GM19193 (cell line): ENCODE results near the gene SNX33.

Experiments used
- POLR2A ChIP-seq: IDR thresholded peaks from 4 replicates; pipeline ENCODE4 v1.6.1; 2011; ENCODE audit not compliant: insufficient read depth, insufficient read length; ENCODE audit errors: extremely low read depth

SNX33 gene

GRCh38 chr15:75650908-75651809 is 3.4 kb downstream of the SNX33 start:
- no peak for TF ChIP-seq POLR2A

- no peak for TF ChIP-seq POLR2A
These were observed 4.3 kb downstream of the SNX33 start for GRCh38 chr15:75651810-75652543.

DNA sequence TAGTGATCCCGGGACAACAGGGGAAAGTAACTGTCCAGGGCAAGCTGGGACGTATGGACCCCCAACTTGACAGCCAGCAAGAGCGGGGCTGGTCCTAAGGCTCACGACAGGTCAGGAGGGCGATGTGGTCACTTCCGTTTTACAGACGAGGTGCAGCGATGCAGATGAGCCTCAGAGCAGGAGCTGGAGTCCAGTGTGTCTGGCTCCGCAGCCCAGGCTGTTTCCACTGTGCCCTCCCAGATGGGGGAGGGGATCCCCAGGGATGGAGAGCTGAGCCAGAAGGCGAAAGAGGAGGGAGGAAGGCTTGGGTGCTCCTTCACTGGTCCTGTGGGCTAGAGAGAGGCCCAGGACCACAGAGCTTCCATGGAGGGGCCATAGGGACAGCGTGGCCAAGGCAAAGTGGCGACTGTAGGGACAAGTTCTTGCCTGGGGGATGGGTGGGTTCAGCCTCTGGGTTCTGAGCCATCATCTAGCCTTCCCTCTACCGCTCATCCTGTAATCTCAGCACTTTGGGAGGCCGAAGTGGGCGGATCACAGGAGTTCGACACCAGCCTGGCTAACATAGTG is 5.7 kb downstream of the SNX33 start:
- TF ChIP-seq POLR2A: no peak

DNA sequence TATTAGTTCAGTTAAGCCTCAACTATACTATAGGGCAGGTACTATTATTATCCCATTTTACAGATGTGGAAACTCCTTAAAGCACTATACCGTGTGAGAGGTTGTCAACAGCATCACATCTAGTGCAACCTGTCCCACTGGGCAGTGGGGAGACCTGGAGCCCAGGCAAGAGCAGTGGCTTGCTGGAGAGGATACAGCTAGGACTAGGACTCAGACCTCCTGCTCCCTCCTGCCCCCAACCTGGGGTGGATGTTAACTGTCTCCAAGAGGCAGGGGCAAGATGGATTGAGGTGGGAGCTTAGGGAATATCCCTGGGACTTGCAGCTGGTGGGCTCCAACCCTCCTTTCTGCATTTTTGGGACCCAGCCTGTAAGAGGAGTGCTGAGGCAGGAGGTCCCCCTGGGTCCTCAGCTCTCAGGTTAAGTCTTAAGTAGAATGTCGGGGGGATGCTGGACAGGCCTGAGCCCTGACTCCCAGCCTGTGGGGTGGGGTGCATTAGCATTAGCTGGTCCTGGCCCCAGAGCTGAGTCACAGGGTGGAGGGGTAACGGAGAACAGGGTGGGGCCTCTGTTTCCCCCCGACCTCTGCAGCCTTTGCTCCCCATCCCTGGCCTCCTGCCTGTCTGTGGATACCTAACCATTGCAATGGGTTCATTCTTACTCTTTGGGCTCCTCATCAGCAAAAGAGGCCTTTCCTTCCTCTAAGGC is 6.6 kb downstream of the SNX33 start:
- no peak for TF ChIP-seq POLR2A

- TF ChIP-seq POLR2A: no peak
These were observed 8.2 kb downstream of the SNX33 start for GRCh38 chr15:75655931-75656330.

DNA sequence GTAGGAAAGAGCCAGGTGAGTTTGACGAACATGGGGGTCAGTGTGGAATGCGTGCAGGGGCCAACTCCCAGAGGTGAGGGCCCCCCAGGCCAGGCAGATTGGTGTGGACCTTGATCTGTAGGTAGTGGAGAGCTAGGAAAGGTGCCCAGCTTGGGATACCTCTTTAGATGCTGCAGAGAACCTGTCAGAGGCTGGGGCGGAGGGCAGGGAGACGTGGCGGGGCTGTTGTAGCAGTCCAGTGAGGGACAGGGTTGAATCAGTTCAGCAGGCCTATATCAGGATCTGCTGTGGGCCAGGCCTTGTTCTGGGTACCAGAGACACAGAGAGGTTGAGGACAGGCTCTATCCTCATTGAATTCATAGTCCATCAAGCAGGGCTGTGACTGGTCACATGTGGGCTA is 8.6 kb downstream of the SNX33 start:
- no peak for TF ChIP-seq POLR2A

DNA sequence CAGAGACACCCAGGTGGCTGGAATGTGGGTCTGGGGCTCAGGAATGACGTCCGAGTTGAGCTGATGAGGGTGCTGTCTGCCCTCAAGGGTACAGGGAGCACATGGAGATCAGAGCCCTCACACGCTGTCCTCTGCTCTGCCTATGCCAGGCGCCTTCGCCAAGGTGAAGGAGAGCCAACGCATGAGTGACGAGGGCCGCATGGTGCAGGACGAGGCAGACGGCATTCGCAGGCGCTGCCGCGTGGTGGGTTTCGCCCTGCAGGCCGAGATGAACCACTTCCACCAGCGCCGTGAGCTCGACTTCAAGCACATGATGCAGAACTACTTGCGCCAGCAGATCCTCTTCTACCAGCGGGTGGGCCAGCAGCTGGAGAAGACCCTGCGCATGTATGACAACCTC is 9.1 kb downstream of the SNX33 start:
- no peak for TF ChIP-seq POLR2A

- no peak for TF ChIP-seq POLR2A
These were observed 11.5 kb downstream of the SNX33 start for GRCh38 chr15:75659141-75659771.

- TF ChIP-seq POLR2A: no peak
These were observed 12.4 kb downstream of the SNX33 start for GRCh38 chr15:75659928-75660645.

DNA sequence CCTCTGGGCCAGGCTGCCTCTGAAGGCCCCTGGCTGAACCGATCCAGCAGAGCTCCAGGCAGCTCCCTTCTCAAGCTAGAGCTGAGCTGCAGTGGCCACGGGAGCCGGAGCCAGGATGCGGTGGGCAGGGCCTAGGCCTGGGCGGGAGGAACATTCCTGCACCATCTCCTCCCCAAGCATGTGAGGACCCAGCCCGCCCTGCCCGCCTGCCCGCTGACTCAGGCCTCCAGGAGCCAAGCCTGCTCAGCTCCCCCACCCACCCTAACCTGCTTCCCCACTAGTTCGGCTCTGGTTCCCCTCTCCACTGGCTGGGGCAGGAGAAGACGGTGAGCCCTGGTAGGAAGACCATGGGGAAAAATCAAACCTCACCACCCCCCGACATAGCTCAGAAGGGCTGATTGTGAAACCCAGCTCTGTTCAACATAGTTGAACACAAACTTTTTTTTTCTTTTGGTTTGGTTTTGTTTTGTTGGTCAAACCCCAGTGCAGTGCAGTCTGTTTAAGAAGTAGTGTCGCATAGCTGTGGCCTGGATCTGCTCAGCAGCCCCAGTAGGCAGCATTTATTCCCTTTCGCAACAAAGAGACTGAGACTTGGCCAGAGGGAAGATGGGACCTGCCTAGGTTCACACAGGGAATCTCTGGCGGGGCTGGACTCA is 13.5 kb downstream of the SNX33 start:
- TF ChIP-seq POLR2A: no peak

DNA sequence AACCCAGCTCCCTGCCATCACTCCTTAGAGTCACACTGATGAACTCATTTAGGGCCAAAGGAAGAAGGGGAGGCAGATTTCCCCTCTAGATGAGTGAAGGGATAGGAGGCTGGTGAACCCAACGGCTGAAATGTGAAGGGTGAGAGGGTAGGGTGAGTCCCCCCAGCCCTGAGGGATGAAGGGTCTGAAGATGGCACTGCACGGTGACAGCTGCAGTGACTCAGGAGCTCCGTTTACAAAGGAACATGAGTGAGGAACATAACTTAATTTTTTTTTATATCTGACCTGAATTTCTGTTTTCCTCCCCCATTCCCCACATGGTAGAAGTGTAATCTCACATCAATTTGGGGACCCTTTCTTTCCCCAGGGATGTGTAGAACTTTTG is 14.0 kb downstream of the SNX33 start:
- TF ChIP-seq POLR2A: no peak

- no peak for TF ChIP-seq POLR2A
These were observed 15.3 kb downstream of the SNX33 start for GRCh38 chr15:75662823-75663519.

DNA sequence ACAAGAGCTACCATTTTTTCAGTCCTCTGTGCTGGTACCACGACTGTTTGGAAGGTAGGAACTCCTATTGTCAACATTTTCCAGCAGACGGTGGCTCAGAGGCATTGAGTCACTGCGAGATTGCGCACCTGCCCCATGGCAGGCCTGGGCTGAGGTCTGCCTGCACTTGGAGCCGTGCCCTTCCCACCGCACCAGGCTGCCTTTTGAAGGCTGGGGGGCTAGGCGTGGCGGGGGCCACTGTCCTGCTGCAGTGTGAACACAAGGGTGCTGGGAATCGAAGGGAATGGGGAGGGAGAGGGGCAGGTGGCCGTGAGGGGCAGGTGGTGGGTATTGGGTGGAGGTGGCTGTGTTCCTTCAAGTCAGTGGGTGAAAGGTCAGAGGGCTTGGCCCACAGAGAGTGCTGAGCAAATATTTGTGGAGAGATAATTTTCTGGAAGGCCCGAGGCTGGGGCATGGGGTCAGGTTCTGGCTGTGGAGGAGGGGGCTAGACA is 16.3 kb downstream of the SNX33 start:
- TF ChIP-seq POLR2A: no peak

DNA sequence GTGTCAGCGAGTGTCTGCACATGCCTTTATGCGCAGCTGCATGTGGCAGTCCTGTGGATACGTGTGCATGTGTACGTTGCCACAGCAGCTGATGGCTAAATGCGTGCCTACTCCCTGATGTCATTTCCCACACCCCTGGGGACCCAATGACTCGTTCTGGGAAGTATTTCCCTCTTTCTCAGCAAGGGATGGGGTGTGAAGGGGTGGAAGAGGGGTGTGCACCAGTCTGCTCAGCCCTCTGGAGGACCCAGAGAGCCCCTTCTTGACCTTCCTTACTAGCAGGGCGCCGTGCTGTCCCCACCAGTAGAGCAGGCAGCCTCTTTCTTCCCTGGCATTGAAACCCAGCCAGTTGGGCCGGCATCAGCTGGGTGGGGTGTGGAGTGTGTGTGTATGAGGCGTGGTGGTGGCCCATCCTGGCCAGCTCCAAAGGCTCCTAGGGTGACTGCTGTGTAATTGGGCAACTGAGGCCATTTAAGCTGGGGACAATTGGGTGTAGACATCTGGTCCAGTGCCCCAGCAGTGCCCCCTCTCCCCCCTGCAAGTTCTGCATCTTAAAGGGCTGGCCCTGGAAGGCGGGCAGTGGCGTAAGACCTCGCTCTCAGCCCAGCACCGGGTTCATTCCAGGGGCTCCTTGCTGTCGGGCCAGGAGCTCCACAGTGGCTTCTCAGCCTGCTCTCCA is 19.2 kb downstream of the SNX33 start:
- no peak for TF ChIP-seq POLR2A
